Cerebellar nuclear complex (tissue), 1 donor: ENCODE measurements around the gene EBPL.
"Not testable (repeated sequence)": the region's sequence is repeated elsewhere in the genome, so short reads cannot be mapped to it uniquely, and the experiment has no call there.

Experiments
- DNase-seq, 2 experiments: peaks; one replicate each; lab custom pipeline; 2025; lab: John Stamatoyannopoulos, UW

EBPL gene

GRCh38 chr13:49635599-49636433 is 55.5 kb downstream of the EBPL start:
- DNase-seq = no peak

DNA sequence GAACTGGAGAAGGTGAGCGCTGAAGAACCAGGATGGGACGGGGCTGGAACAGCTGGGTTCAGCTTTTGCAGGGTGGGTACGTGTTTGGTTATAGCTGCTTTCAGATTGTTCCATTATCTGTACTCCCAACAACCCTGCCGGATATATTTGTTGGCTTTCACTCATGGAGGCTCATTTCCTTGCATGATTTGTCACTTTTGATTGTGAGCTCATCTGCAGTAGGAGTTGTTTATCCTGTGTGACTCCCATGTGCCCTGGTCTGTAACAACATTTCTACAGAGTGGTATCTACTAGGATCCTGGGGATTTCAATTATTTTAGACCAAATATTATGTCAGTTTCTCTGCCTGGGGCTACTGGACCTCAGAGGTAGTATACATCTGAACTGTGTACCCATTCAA is 57.6 kb downstream of the EBPL start:
- DNase-seq = no peak

GRCh38 chr13:49632156-49632555 is 59.1 kb downstream of the EBPL start:
- DNase-seq = no peak

GRCh38 chr13:49630580-49630979 is 60.7 kb downstream of the EBPL start:
- no peak for DNase-seq

GRCh38 chr13:49629947-49630346 is 61.3 kb downstream of the EBPL start:
- no peak for DNase-seq

DNA sequence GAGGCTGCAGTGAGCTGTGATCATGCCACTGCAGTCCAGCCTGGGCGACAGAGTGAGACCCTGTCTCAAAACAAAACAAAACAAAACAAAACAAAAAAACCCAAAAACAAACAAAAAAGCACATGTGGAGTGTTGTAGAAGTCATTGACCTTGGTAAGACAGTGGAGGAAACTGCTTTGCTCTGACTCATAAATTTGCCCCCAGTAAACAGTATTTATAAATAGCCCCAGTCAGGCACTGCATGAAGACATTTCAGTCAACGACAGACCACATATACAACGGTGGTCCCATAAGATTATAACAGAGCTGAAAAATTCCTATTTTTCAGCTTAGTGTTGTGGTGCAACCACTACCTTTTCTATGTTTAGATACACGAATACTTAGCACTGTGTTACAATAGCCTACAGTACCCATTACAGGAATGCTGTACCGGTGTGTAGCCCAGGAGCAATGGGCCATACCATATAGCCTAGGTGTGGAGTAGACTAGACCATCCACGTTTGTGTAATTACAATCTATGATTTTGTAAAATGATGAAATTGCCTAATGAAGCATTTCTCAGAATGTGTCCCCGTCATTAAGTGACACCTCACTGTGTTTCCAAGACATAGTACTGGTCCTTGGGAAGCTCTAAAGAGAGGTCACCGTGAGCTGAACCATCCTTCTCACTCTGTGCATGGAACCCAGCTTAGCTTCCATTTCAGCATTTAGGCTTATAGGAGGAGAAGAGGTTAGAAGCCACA is 61.9 kb downstream of the EBPL start:
- no peak for DNase-seq

DNA sequence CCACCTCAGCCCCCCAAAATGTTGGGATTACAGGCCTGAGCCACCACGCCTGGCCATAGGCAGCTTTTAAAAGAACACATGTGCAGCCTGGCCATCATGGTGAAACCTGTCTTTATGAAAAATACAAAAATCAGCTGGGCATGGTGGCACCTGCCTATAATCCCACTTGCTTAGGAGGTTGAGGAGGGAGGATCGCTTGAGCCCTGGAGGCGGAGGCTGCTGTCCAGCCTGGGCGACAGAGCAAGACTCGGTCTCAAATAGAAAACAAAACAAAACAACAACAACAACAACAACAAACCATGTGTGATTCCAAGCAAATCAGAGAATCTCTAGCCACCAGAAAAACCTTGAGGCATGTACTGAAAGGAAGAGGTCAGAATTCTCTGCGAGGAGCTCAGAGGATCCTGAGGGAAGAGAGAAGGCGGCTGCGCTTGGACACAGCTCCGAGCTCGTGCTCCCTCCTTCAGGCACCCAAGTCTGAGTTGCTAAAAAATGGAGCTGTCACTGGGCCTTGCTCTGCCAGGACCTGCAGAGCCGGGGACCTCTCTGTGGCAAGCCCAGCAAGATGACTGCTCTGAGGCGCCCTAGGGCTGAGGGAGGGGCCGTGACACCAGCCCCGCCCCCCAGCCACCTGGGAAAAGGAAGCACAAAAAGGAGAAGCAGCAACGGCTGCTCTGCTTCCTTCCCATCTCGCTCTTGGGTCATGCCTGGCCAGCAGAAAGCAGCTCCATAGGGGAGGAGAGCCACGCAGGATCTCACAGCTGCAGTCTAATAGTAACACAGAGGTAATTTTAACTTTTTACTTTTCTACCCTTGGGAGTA is 63.2 kb downstream of the EBPL start, which contains the start of gene ARL11:
ARL11 (plus strand) TSS at position 677 of the 822 bp plus-strand sequence. CDS start 1,941 bp downstream, outside the sequence.
- DNase-seq = no peak

- no peak for DNase-seq
These were observed 65.8 kb downstream of the EBPL start for GRCh38 chr13:49625392-49626079.

GRCh38 chr13:49624229-49624628 is 67.1 kb downstream of the EBPL start:
- no peak for DNase-seq

DNA sequence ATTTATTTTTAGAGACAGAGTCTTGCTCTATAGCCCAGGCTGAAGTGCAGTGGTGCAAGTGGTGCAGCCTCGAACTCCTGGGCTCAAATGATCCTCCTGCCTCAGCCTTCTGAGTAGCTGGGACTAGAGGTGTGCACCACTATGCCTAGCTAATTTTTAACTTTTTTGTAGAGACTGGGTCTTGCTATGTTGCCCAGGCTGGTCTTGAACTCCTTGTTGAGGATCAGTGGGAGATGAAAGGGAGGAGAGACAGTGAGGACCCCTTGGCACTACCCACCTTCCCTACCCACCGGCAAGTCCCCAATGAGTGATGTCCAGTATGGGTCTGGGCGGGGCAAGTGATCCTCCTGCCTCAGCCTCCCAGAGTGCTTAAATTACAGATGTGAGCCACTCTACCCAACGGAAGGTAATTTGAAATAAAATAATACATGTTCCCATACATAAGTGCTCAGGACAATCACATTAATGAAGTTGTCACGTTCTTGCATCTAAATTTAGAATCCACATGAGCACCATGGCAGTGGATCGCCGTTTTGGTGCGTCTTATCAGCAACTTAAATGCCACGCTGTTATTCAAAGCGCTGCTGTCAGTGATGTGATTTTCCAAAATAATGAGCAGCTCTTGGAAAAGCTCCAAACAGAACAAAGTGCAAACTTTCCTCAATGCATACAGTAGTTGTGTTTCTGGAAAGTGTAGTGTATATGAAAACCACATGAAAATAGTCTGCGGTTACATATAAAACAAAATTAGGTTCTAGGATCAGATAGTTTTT is 68.9 kb downstream of the EBPL start:
- DNase-seq = no peak

GRCh38 chr13:49620170-49620621 is 71.1 kb downstream of the EBPL start:
- DNase-seq = no peak

GRCh38 chr13:49616676-49617065 is 74.6 kb downstream of the EBPL start:
- no peak for DNase-seq

- DNase-seq = no peak
These were observed 75.2 kb downstream of the EBPL start for GRCh38 chr13:49615836-49616675.

DNA sequence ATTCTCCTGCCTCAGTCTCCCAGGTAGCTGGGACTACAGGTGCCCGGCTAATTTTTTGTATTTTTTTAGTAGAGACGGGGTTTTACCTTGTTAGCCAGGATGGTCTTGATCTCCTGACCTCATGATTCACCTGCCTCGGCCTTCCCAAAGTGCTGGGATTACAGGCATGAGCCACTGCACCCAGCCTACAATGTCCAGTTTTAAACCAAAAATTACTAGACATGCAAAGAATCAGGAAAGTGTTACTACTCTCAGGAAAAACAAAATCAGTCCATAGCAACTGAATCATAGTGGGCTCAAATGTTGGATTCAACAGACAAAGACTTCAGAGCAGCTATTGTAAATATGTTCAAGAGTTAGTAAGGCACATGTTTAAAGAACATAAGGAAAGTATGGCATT is 79.2 kb downstream of the EBPL start:
- not testable (repeated sequence) for DNase-seq
